ENCODE data around the gene JARID2. TPM values are rescaled to one million over a fixed set of nuclear protein-coding genes. Genes with fewer than 3 reads are reported as not detected.

JARID2 gene
- polyA plus RNA-seq, 1 of the 3 experiments (the other 2 are of a cell fraction) = 3.4 TPM

DNA sequence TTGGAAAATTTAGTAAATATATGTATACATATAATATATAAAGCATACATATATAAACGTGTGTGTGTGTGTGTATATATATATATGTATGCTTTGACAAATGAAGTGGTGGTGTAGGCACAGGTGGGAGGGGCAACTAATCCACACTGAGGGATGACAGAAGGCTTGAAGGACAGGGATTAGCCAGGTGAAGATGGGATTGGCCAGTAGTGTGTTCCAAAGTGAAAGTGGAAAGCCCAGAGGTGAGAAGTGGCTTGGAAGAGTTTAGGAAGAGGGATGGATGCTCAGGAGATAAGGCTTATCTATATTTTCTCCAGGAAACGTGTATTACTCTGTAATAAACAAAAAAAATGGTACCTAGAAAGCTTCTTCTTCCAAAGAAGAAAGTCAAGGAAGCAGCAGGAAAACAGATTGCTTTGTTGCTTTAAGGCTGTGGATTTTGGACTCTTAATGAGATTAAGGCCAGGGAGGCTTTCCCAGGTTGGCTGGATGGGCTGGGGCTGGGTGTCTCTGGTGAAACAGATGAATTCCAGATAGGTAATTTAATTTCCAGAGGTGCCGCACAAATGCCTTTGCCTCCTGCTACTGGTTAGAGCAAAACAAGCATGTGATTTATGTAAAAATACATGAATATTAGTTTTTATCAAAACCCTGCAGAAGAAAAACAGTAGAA is 63.9 kb downstream of the JARID2 start:
- CTCF ChIA-PET = interaction anchor here (1.3 kb wide), 1 partner anchor 79 kb away, joined by 4 read pairs; no protein-coding TSS in a partner anchor

GRCh38 chr6:15310680-15311079 is 64.8 kb downstream of the JARID2 start:
- no peaks in the 10 kb centered on the region for H4K20me1 ChIP-seq (ENCODE audit: insufficient read depth)
- H3K4me2 ChIP-seq = no peak overlapping the region
- H3K4me3 ChIP-seq (ENCODE audit: low read depth in 2 of 2, low read length in 1 of 2) = no peak overlapping the region
- H3K79me2 ChIP-seq (ENCODE audit: insufficient read depth) = peaks cover 42% of the 10 kb centered on the region
- H3K9me3 ChIP-seq = no peaks in the 10 kb centered on the region
- H3K9me2 ChIP-seq = no peaks in the 10 kb centered on the region
- no peak overlapping the region for H2AFZ ChIP-seq (ENCODE audit: low read depth)
- H3K4me1 ChIP-seq (ENCODE audit: control insufficient read depth in 1 of 2, insufficient read depth in 2 of 2, low read depth in 1 of 2, low read length in 1 of 2) = peaks cover 24 to 37% of the 10 kb centered on the region in 2 experiments; a peak in 3 of 4 replicates
- H3F3A ChIP-seq (replicated peaks; ENCODE audit: insufficient read depth) = peaks cover 5% of the 10 kb centered on the region
- DNase-seq = no peak
- no peaks in the 10 kb centered on the region for H3K27me3 ChIP-seq (ENCODE audit: insufficient read depth)
- 94% methylated on average over 7 of the region's 7 CpGs for WGBS (ENCODE audit: low lambda C conversion rate)
- no peak for TF ChIP-seq FOSL2 (IDR thresholded peaks at IDR 0.05; ENCODE audit: borderline replicate concordance, low read depth)
- ChIA-PET CTCF (no interaction called here), POLR2A (no interaction called here)
- no peak overlapping the region for H3K9ac ChIP-seq
- no peak overlapping the region for H3K27ac ChIP-seq (ENCODE audit: low read depth in 2 of 2, low read length in 1 of 2)
- H3K36me3 ChIP-seq (replicated peaks in 1 of 2; ENCODE audit: control insufficient read depth in 1 of 2, insufficient read depth in 2 of 2, low read length in 1 of 2) = no peaks in the 10 kb centered on the region

More for the DNA sequence above, 63.9 kb downstream of the JARID2 start:
- POLR2A ChIA-PET = no interaction called here
- Histone ChIP-seq H3K27ac (ENCODE audit: low read depth in 2 of 2, low read length in 1 of 2) (no peak overlapping the region; a peak in 1 of 4 replicates), H3K36me3 (replicated peaks in 1 of 2; ENCODE audit: control insufficient read depth in 1 of 2, insufficient read depth in 2 of 2, low read length in 1 of 2) (no peaks in the 10 kb centered on the region), H4K20me1 (ENCODE audit: insufficient read depth) (no peaks in the 10 kb centered on the region), H3K79me2 (ENCODE audit: insufficient read depth) (peaks cover 42% of the 10 kb centered on the region), H3K4me3 (ENCODE audit: low read depth in 2 of 2, low read length in 1 of 2) (no peak overlapping the region), H3K27me3 (ENCODE audit: insufficient read depth) (no peaks in the 10 kb centered on the region), H3F3A (replicated peaks; ENCODE audit: insufficient read depth) (peaks cover 5% of the 10 kb centered on the region), H3K4me1 (ENCODE audit: control insufficient read depth in 1 of 2, insufficient read depth in 2 of 2, low read depth in 1 of 2, low read length in 1 of 2) (peaks cover 24 to 37% of the 10 kb centered on the region in 2 experiments; a peak in 3 of 4 replicates), H3K9me2 (no peaks in the 10 kb centered on the region), H3K9ac (no peak overlapping the region), H3K4me2 (no peak overlapping the region), H3K9me3 (no peaks in the 10 kb centered on the region), H2AFZ (ENCODE audit: low read depth) (no peak overlapping the region)
- TF ChIP-seq GATA2 (CRISPR knock-in tag; IDR thresholded peaks at IDR 0.05) (peak; percentile 32; the same call in 1 of the 2 replicates), CHD2 (IDR thresholded peaks at IDR 0.05; ENCODE audit: low read length, partially characterized antibody) (peak; percentile 40), FOXJ3 (CRISPR knock-in tag; IDR thresholded peaks at IDR 0.05) (no peak), EP300 (IDR thresholded peaks at IDR 0.05; ENCODE audit: borderline replicate concordance in 1 of 2, low read depth in 1 of 2, low read length in 1 of 2) (peak in 1 of 2 experiments; percentile 25; a peak in 1 of 4 replicates)
- 82% methylated on average over 3 of the region's 3 CpGs for WGBS (ENCODE audit: low lambda C conversion rate)
- DNase-seq = peak; percentile 35

GRCh38 chr6:15312500-15312899 is 66.6 kb downstream of the JARID2 start:
- WGBS (ENCODE audit: low lambda C conversion rate) = 81% methylated on average over 3 of the region's 3 CpGs
- Histone ChIP-seq H3K27ac (ENCODE audit: low read depth in 2 of 2, low read length in 1 of 2) (peak overlapping the region in 1 of 2 experiments; percentile 57; a peak in 2 of 4 replicates), H3K36me3 (replicated peaks in 1 of 2; ENCODE audit: control insufficient read depth in 1 of 2, insufficient read depth in 2 of 2, low read length in 1 of 2) (no peaks in the 10 kb centered on the region), H3K9me3 (no peaks in the 10 kb centered on the region), H2AFZ (ENCODE audit: low read depth) (no peak overlapping the region), H3F3A (replicated peaks; ENCODE audit: insufficient read depth) (peaks cover 5% of the 10 kb centered on the region), H3K79me2 (ENCODE audit: insufficient read depth) (peaks cover 45% of the 10 kb centered on the region), H3K9ac (no peak overlapping the region), H3K9me2 (no peaks in the 10 kb centered on the region), H4K20me1 (ENCODE audit: insufficient read depth) (no peaks in the 10 kb centered on the region), H3K4me1 (ENCODE audit: control insufficient read depth in 1 of 2, insufficient read depth in 2 of 2, low read depth in 1 of 2, low read length in 1 of 2) (peaks cover 24 to 36% of the 10 kb centered on the region in 2 experiments; a peak in 3 of 4 replicates), H3K4me3 (ENCODE audit: low read depth in 2 of 2, low read length in 1 of 2) (no peak overlapping the region), H3K4me2 (peak overlapping the region; percentile 49), H3K27me3 (ENCODE audit: insufficient read depth) (no peaks in the 10 kb centered on the region)
- POLR2A ChIA-PET = no interaction called here
- CTCF ChIA-PET = interaction anchor here (1.1 to 1.3 kb wide), 3 partner anchors 10 to 1101 kb away, joined by 3 to 4 read pairs (median 3); no protein-coding TSS in a partner anchor
- TF ChIP-seq RCOR1 (IDR thresholded peaks at IDR 0.05; ENCODE audit: low read length) (no peak), FOSL2 (IDR thresholded peaks at IDR 0.05; ENCODE audit: borderline replicate concordance, low read depth) (0 out of 2 replicates have a peak, but pooled peaks have one; percentile 26)
- DNase-seq = no peak

All from SK-N-SH (cell line).